HFF-Myc (cell line): ENCODE measurements around the gene STX7.

Experiments used
- DNase-seq: peaks from one replicate; pipeline ENCODE4 v3.0.0-alpha.2; 2011; ENCODE audit warnings: low read depth; ENCODE audit errors: extremely low read depth
- H3K4me3 ChIP-seq: replicated peaks from 2 replicates; pipeline ENCODE4 v1.5.1; 2011; ENCODE audit warnings: low read depth, mild to moderate bottlenecking, control low read depth, low read length
- CTCF ChIP-seq: IDR thresholded peaks from 2 replicates; pipeline ENCODE4 v1.5.1; 2012; ENCODE audit warnings: mild to moderate bottlenecking, low read depth, low read length, control low read depth; ENCODE audit errors: missing control alignments

Gene STX7

GRCh38 chr6:132423839-132424238, 89.1 kb downstream of the STX7 start:
- H3K4me3 ChIP-seq = no peak overlapping the region
- TF ChIP-seq CTCF = no peak
- no peak for DNase-seq

GRCh38 chr6:132418235-132418965, 94.5 kb downstream of the STX7 start:
- no peak for TF ChIP-seq CTCF
- no peak overlapping the region for H3K4me3 ChIP-seq
- DNase-seq = no peak

- no peak overlapping the region for H3K4me3 ChIP-seq
- TF ChIP-seq CTCF = no peak
- DNase-seq = no peak
Measured at GRCh38 chr6:132414761-132415160, 98.2 kb downstream of the STX7 start.

GRCh38 chr6:132414322-132414721, 98.6 kb downstream of the STX7 start:
- TF ChIP-seq CTCF = no peak
- DNase-seq = no peak

GRCh38 chr6:132413499-132413802, 99.5 kb downstream of the STX7 start:
- no peak overlapping the region for H3K4me3 ChIP-seq
- TF ChIP-seq CTCF = no peak
- DNase-seq = no peak

More at GRCh38 chr6:132414322-132414721, 98.6 kb downstream of the STX7 start:
- H3K4me3 ChIP-seq = no peak overlapping the region

GRCh38 chr6:132412656-132413498, 100.0 kb downstream of the STX7 start:
- H3K4me3 ChIP-seq = no peak overlapping the region
- TF ChIP-seq CTCF = no peak
- DNase-seq = no peak
